ENCODE measurements around the gene HAVCR1.
"Not testable (repeated sequence)": the region's sequence is repeated elsewhere in the genome, so short reads cannot be mapped to it uniquely, and the experiment has no call there.

HAVCR1 gene

GRCh38 chr5:157033071-157033583 is 25.8 kb downstream of the HAVCR1 start:
- H3K4me3 ChIP-seq (ENCODE audit: low read depth, low read length), result no peak overlapping the region

GRCh38 chr5:157030692-157031091 is 28.2 kb downstream of the HAVCR1 start:
- no peak overlapping the region for H3K4me3 ChIP-seq (ENCODE audit: low read depth, low read length)
- TF ChIP-seq CTCF (IDR thresholded peaks at IDR 0.05; ENCODE audit: borderline replicate concordance, insufficient read depth, low read depth, low read length), result no peak

More at GRCh38 chr5:157033071-157033583, 25.8 kb downstream of the HAVCR1 start:
- no peak for TF ChIP-seq CTCF (IDR thresholded peaks at IDR 0.05; ENCODE audit: borderline replicate concordance, insufficient read depth, low read depth, low read length)

GRCh38 chr5:157029457-157029856 is 29.5 kb downstream of the HAVCR1 start:
- no peak for TF ChIP-seq CTCF (IDR thresholded peaks at IDR 0.05; ENCODE audit: borderline replicate concordance, insufficient read depth, low read depth, low read length)
- H3K4me3 ChIP-seq (ENCODE audit: low read depth, low read length), result no peak overlapping the region

- not testable (repeated sequence) for H3K4me3 ChIP-seq (ENCODE audit: low read depth, low read length)
Observed at GRCh38 chr5:157027663-157028062, 31.3 kb downstream of the HAVCR1 start.

GRCh38 chr5:157026789-157027424 is 32.0 kb downstream of the HAVCR1 start:
- TF ChIP-seq CTCF (IDR thresholded peaks at IDR 0.05; ENCODE audit: borderline replicate concordance, insufficient read depth, low read depth, low read length), result peak; percentile 65
- no peak overlapping the region for H3K4me3 ChIP-seq (ENCODE audit: low read depth, low read length)

DNA sequence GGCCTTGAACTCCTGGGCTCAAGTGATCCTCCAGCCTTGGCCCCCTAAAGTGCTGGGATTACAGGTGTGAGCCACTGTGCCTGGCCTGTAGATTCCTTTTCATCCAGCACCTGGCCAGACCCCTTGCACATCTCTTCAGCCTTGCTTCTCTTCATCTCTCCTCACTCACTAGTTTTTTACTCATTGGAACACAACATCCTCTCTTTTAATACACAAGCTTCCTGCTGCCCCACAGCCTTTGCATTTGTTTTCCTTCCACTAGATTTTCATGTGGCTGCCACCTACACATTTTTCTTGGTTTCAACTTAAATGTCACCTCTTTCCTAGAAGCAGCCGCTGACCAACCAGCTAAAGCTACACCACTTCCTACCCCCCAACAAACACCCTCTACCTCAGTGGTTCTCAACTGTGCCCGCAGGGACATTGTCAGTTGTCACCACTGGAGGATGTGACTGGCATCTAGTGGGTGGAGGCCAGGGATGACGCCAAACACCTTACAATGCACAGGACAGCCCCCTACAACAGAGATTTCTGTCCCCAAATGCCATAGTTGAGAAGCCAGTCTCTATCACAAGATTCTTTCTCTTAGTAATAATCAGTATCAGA is 33.7 kb downstream of the HAVCR1 start:
- H3K4me3 ChIP-seq (ENCODE audit: low read depth, low read length), result no peak overlapping the region
- no peak for TF ChIP-seq CTCF (IDR thresholded peaks at IDR 0.05; ENCODE audit: borderline replicate concordance, insufficient read depth, low read depth, low read length)

DNA sequence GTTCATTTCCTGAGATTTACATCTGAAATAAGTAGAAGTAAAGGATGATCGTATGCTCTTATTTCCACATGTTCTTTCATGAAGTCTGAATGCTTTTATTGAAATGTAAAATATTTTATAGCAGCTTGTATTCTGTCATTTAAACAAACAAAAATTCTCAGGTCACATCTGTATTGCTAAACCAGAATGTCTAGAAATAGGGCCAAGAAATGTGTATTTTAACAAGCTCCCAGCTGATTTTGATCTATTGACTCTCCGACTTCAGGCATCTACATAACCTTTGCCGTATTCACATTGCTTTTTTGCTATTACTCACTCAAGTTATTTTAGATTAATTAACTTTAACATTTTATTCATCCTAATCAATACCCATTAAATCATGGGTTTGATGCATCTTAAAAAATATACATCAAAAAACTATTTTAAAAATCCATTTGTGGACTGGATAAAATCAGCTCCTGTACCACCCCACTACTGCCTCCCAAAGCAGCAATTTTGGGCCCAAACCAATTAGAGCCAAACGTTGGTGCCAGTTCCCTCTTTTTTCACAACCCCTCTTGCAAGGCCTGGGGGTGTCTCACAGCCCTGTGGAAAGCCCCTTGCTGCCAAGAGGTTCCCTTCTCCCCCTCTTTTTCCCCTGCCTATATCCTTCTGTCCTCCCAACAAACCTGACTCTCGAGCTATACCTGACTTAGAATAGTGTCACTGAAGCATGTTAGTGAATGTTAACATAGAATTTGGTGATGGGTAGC is 34.5 kb downstream of the HAVCR1 start:
- no peak for TF ChIP-seq CTCF (IDR thresholded peaks at IDR 0.05; ENCODE audit: borderline replicate concordance, insufficient read depth, low read depth, low read length)
- no peak overlapping the region for H3K4me3 ChIP-seq (ENCODE audit: low read depth, low read length)
